ENCODE data around the gene SRP14.

- no peak for TF ChIP-seq CTCF (IDR thresholded peaks at IDR 0.05)
- no peak for TF ChIP-seq EP300 (IDR thresholded peaks at IDR 0.05)
These were observed 28.3 kb downstream of the SRP14 start for GRCh38 chr15:40010686-40011085.

All from sigmoid colon (tissue), 4 donors.